SK-N-SH (cell line): Measurements from ENCODE around the gene ZNF507. TPM values are rescaled to one million over a fixed set of nuclear protein-coding genes. Genes with fewer than 3 reads are reported as not detected.

Experiments
- ELF1 ChIP-seq: IDR thresholded peaks from 2 replicates; pipeline ENCODE4 v1.4.0; 2012
- EZH2phosphoT487 ChIP-seq: fragments of 200-600 bp; sonication (generic); IDR thresholded peaks from 2 replicates; pipeline ENCODE4 v1.6.1; 2017; ENCODE audit warnings: low read depth, mixed run types, mild to moderate bottlenecking, antibody characterized with exemption, moderate library complexity, borderline replicate concordance
- FOSL2 ChIP-seq: IDR thresholded peaks from 2 replicates; pipeline ENCODE4 v1.4.0; 2012; ENCODE audit warnings: low read depth, mild to moderate bottlenecking, moderate library complexity, borderline replicate concordance
- FOXJ3 ChIP-seq: sonication (generic); formaldehyde crosslinking; IDR thresholded peaks from 2 replicates; pipeline ENCODE4 v1.5.1; 2020; ENCODE audit warnings: mild to moderate bottlenecking, missing genetic modification reagents
- FOXM1 ChIP-seq: IDR thresholded peaks from 2 replicates; pipeline ENCODE4 v1.4.0; 2012; ENCODE audit warnings: low read depth, mild to moderate bottlenecking
- GABPA ChIP-seq: IDR thresholded peaks from 2 replicates; pipeline ENCODE4 v1.4.0; 2012; ENCODE audit warnings: low read depth, mild to moderate bottlenecking
- MEF2A ChIP-seq: IDR thresholded peaks from 2 replicates; pipeline ENCODE4 v1.4.0; 2012; ENCODE audit warnings: low read depth, borderline replicate concordance
- MXI1 ChIP-seq: IDR thresholded peaks from 2 replicates; pipeline ENCODE4 v1.6.1; 2012; ENCODE audit warnings: mild to moderate bottlenecking, low read depth, low read length, improper control_type of control experiment
- RAD21 ChIP-seq: IDR thresholded peaks from 2 replicates; pipeline ENCODE4 v1.6.1; 2012; ENCODE audit warnings: mild to moderate bottlenecking, low read length
- RFX5 ChIP-seq: IDR thresholded peaks from 2 replicates; pipeline ENCODE4 v1.6.1; 2012; ENCODE audit warnings: mild to moderate bottlenecking, improper control_type of control experiment, low read length
- RXRA ChIP-seq: IDR thresholded peaks from 2 replicates; pipeline ENCODE4 v1.4.0; 2012; ENCODE audit warnings: low read depth, mild to moderate bottlenecking, borderline replicate concordance
- SIN3A ChIP-seq: IDR thresholded peaks from 2 replicates; pipeline ENCODE4 v1.6.1; 2012; ENCODE audit warnings: low read depth, mild to moderate bottlenecking, low read length, moderate library complexity, borderline replicate concordance
- TAF1 ChIP-seq: IDR thresholded peaks from 2 replicates; pipeline ENCODE4 v1.6.1; 2012; ENCODE audit warnings: low read depth, mild to moderate bottlenecking, low read length, moderate library complexity, borderline replicate concordance
- polyA plus RNA-seq, 3 experiments: library from polyadenylated mRNA; depleted of rRNA; stranded (reverse); fragments of >200 nt; gene quantifications; 2 replicates each; pipeline ENCODE4 v1.2.3, GENCODE V29; 2012
- TF ChIP-seq, protein P1 (sequence below): IDR thresholded peaks from 2 replicates; pipeline ENCODE4 v1.4.0; 2012; ENCODE audit warnings: low read depth, borderline replicate concordance
- TF ChIP-seq, protein P2 (sequence below): fragments of 150-350 bp; IDR thresholded peaks from 2 replicates; pipeline ENCODE4 v1.6.1; 2017; ENCODE audit warnings: antibody characterized with exemption, low read length, low read depth, borderline replicate concordance
- TF ChIP-seq, protein P3 (sequence below): fragments of 150-350 bp; IDR thresholded peaks from 2 replicates; pipeline ENCODE4 v1.6.1; 2016; ENCODE audit warnings: mild to moderate bottlenecking, low read depth, low read length
- TF ChIP-seq, protein P4 (sequence below): IDR thresholded peaks from 2 replicates; pipeline ENCODE4 v1.4.0; 2012; ENCODE audit warnings: low read depth

The ZNF507 gene
- polyA plus RNA-seq, 1 of the 3 experiments (the other 2 are of a cell fraction) = 6.8 TPM

DNA sequence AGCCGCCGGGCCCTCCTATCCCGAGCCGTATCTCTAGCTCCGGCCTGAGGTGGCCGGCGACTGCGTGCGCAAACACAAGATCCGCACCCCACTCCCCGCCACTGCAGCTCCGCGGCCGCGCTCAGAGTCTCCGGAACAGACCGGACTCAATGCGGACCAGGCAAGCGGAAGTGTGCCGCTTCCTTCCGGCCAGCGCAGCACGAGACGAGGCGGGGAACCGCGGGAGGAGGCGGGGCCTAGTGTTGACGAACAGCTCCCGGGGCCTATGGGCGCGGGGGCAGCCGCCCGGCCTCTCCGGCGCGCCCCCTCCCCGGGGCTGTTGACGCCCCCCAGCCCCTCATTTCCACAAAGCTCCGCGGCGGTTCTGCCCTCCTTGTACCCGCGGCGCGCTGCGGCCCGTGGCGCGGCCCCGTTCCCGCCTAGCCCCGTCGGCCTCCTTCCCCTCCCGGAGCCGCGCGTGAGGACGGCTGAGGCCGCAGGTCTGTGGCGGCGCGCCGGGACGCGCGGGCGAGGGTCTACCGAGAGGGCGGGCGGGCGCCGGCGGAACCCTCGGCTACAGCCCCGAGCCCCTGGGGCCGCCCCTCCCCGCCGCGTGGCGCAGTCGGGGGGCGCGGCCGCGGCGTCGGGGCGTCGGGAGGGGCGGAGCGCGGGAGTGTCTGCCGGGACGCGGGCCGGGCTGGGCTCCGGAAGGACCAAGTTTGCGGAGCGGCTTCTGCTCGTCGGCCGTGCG is 60.2 kb downstream of the ZNF507 start, which contains the start of gene DPY19L3 (continued):
- TF ChIP-seq GABPA (peak; percentile 91), SIN3A (peak; percentile 79; the same call in 1 of the 2 replicates), EZH2phosphoT487 (no peak), RXRA (no peak), FOSL2 (no peak), RAD21 (no peak), MXI1 (peak; percentile 77; the same call in 1 of the 2 replicates), ELF1 (peak; percentile 88), RFX5 (no peak), FOXJ3 (CRISPR knock-in tag) (no peak), MEF2A (no peak), FOXM1 (no peak), TAF1 (peak; percentile 93)
- TF ChIP-seq, protein P1, sequence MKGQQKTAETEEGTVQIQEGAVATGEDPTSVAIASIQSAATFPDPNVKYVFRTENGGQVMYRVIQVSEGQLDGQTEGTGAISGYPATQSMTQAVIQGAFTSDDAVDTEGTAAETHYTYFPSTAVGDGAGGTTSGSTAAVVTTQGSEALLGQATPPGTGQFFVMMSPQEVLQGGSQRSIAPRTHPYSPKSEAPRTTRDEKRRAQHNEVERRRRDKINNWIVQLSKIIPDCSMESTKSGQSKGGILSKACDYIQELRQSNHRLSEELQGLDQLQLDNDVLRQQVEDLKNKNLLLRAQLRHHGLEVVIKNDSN = no peak; the same call in 1 of the 2 replicates
- TF ChIP-seq, protein P2, sequence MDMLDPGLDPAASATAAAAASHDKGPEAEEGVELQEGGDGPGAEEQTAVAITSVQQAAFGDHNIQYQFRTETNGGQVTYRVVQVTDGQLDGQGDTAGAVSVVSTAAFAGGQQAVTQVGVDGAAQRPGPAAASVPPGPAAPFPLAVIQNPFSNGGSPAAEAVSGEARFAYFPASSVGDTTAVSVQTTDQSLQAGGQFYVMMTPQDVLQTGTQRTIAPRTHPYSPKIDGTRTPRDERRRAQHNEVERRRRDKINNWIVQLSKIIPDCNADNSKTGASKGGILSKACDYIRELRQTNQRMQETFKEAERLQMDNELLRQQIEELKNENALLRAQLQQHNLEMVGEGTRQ = no peak
- TF ChIP-seq, protein P3, sequence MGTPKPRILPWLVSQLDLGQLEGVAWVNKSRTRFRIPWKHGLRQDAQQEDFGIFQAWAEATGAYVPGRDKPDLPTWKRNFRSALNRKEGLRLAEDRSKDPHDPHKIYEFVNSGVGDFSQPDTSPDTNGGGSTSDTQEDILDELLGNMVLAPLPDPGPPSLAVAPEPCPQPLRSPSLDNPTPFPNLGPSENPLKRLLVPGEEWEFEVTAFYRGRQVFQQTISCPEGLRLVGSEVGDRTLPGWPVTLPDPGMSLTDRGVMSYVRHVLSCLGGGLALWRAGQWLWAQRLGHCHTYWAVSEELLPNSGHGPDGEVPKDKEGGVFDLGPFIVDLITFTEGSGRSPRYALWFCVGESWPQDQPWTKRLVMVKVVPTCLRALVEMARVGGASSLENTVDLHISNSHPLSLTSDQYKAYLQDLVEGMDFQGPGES = no peak; the same call in 1 of the 2 replicates
- TF ChIP-seq, protein P4, sequence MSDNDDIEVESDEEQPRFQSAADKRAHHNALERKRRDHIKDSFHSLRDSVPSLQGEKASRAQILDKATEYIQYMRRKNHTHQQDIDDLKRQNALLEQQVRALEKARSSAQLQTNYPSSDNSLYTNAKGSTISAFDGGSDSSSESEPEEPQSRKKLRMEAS = peak; percentile 91
